Prostate gland (tissue), 2 donors: Measurements from ENCODE around the gene LMTK2. TPM values are rescaled to one million over a fixed set of nuclear protein-coding genes. Genes with fewer than 3 reads are reported as not detected.

Experiments used
- DNase-seq: peaks from one replicate; pipeline ENCODE4 v3.0.0-alpha.2; 2019; ENCODE audit warnings: low spot score
- H3K27ac ChIP-seq, 2 donors: fragments of 200-600 bp; sonication (generic); 2 replicates each; pipeline ENCODE4 v1.5.1; 2017 to 2019
- H3K27me3 ChIP-seq: fragments of 200-600 bp; sonication (generic); replicated peaks from 2 replicates; pipeline ENCODE4 v1.5.1; 2019; ENCODE audit not compliant: insufficient read depth
- H3K36me3 ChIP-seq, 2 donors: fragments of 200-600 bp; sonication (generic); 1 replicate in 1 of 2; 2 replicates in 1 of 2; pipeline versions ENCODE4 v1.5.1 to v1.8.1; 2017 to 2019
- H3K4me1 ChIP-seq: fragments of 200-600 bp; sonication (generic); replicated peaks from 2 replicates; pipeline ENCODE4 v1.5.1; 2019
- H3K4me3 ChIP-seq, 2 donors: fragments of 200-600 bp; sonication (generic); 2 replicates each; pipeline ENCODE4 v1.5.1; 2017 to 2019
- H3K9me3 ChIP-seq: fragments of 200-600 bp; sonication (generic); 2 replicates; pipeline ENCODE4 v1.5.1; 2017
- CTCF ChIP-seq, 4 experiments: fragments of 200-600 bp in 2 of 4; fragments of 450-650 bp in 2 of 4; sonication (generic) in 2 of 4; IDR thresholded peaks; 1 replicate in 3 of 4; 2 replicates in 1 of 4; pipeline ENCODE4 v1.5.1; 2016 to 2019; ENCODE audit warnings: antibody characterized with exemption in 4 of 4, mild to moderate bottlenecking in 2 of 4, moderate library complexity in 2 of 4
- POLR2A ChIP-seq: fragments of 450-650 bp; IDR thresholded peaks from one replicate; pipeline ENCODE4 v1.6.1; 2016; ENCODE audit warnings: antibody characterized with exemption, mild to moderate bottlenecking
- POLR2AphosphoS5 ChIP-seq: sonication (generic); formaldehyde crosslinking; IDR thresholded peaks from one replicate; pipeline ENCODE4 v1.6.1; 2017; ENCODE audit warnings: antibody characterized with exemption
- WGBS: methylation state at CpG from one replicate; pipeline ENCODE4 v1.1.5; 2018; 5-methylcytosine and 5-hydroxymethylcytosine counted together
- intact Hi-C: fragments of 100-400 bp; cut with DNase I; formaldehyde crosslinking; loops from one replicate; pipeline ENCODE4 v1.14.2; 2022
- total RNA-seq, 2 donors: library from RNA; depleted of rRNA; stranded (reverse); fragments of >200 nt; gene quantifications; one replicate each; pipeline ENCODE4 v1.1.0, GENCODE V29; 2016

Gene LMTK2
- total RNA-seq, 2 donors from 2014 or later = 22.2 to 37.4 TPM

DNA sequence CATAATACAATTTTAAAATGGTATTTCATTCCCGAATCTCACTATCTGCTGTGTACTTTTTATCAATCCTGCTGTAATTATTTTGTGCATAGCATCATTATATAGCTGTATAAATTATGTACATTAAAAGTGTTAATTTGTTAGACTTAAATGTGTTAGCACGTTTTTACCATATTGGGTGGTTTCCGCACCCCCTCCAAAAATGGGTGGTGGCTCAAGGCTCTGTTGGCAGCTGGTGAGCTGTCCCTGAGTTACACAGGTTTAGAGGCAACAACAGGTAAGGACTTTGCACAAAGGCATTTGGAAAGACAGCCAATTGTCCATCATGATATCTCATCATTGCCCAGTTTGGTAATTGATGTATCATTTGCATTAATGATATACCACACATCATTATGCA lies 18.6 kb upstream of the LMTK2 start:
- Histone ChIP-seq H3K9me3 (no peaks in the 10 kb centered on the region), H3K36me3 (no peaks in the 10 kb centered on the region), H3K4me3 (no peak overlapping the region), H3K27ac (no peak overlapping the region), H3K27me3 (no peaks in the 10 kb centered on the region), H3K4me1 (peaks cover 4% of the 10 kb centered on the region)
- intact Hi-C loops = no loop called here
- TF ChIP-seq POLR2AphosphoS5 (no peak), CTCF (IDR thresholded peaks at IDR 0.05) (no peak)
- WGBS = 87% methylated on average over 3 of the region's 3 CpGs
- DNase-seq = no peak

GRCh38 chr7:98090116-98090515 lies 16.5 kb upstream of the LMTK2 start:
- no peak overlapping the region for H3K27ac ChIP-seq
- H3K36me3 ChIP-seq = no peaks in the 10 kb centered on the region
- DNase-seq = no peak
- WGBS = 65% methylated on average over 4 of the region's 4 CpGs
- H3K4me1 ChIP-seq = peaks cover 4% of the 10 kb centered on the region
- TF ChIP-seq POLR2A (no peak), CTCF (IDR thresholded peaks at IDR 0.05) (no peak), POLR2AphosphoS5 (no peak)
- H3K9me3 ChIP-seq = no peaks in the 10 kb centered on the region
- intact Hi-C loops = no loop called here
- no peak overlapping the region for H3K4me3 ChIP-seq
- no peaks in the 10 kb centered on the region for H3K27me3 ChIP-seq

DNA sequence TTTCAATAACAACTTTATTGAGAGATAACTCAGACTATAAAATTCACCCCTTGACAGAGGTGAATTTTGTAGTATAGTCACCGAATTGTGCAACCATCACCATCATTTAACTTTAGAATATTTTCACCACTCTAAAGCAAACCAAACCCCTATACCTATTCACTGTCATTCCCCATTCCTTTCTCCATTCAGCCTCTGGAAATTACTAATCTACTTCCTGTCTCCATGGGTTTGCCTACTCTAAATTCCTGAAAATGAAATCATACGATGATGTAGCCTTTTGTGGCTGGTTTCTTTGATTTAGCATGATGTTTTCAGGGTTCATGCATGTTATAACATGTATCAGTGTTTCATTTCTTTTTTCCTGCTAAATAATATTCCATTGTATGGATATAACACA lies 15.6 kb upstream of the LMTK2 start:
- H3K27ac ChIP-seq = no peak overlapping the region
- H3K9me3 ChIP-seq = no peaks in the 10 kb centered on the region
- H3K4me1 ChIP-seq = no peaks in the 10 kb centered on the region
- H3K36me3 ChIP-seq = no peaks in the 10 kb centered on the region
- no peak overlapping the region for H3K4me3 ChIP-seq
- H3K27me3 ChIP-seq = no peaks in the 10 kb centered on the region
- no peak for DNase-seq
- intact Hi-C loops = no loop called here
- TF ChIP-seq CTCF (IDR thresholded peaks at IDR 0.05) (no peak), POLR2AphosphoS5 (no peak), POLR2A (no peak)
- 76% methylated on average over 2 of the region's 2 CpGs for WGBS

GRCh38 chr7:98091523-98091922 lies 15.1 kb upstream of the LMTK2 start:
- WGBS = 92% methylated on average over 3 of the region's 3 CpGs
- TF ChIP-seq CTCF (IDR thresholded peaks at IDR 0.05) = no peak
- TF ChIP-seq POLR2AphosphoS5 = no peak
- TF ChIP-seq POLR2A = no peak
- DNase-seq = no peak
- no peaks in the 10 kb centered on the region for H3K9me3 ChIP-seq
- no peaks in the 10 kb centered on the region for H3K4me1 ChIP-seq
- no peaks in the 10 kb centered on the region for H3K27me3 ChIP-seq
- H3K36me3 ChIP-seq = no peaks in the 10 kb centered on the region
- intact Hi-C loops = no loop called here
- no peak overlapping the region for H3K27ac ChIP-seq
- no peak overlapping the region for H3K4me3 ChIP-seq

GRCh38 chr7:98097042-98097645 lies 9.5 kb upstream of the LMTK2 start:
- no peaks in the 10 kb centered on the region for H3K4me1 ChIP-seq
- WGBS = 97% methylated on average over 1 of the region's 1 CpG
- no peak overlapping the region for H3K27ac ChIP-seq
- H3K4me3 ChIP-seq = no peak overlapping the region
- TF ChIP-seq CTCF (IDR thresholded peaks at IDR 0.05) = no peak
- TF ChIP-seq POLR2A = no peak
- no peak for TF ChIP-seq POLR2AphosphoS5
- no peaks in the 10 kb centered on the region for H3K27me3 ChIP-seq
- intact Hi-C loops = no loop called here
- H3K36me3 ChIP-seq = no peaks in the 10 kb centered on the region
- DNase-seq = no peak
- H3K9me3 ChIP-seq = no peaks in the 10 kb centered on the region
